SK-N-SH (cell line): ENCODE data around the gene HOXA1. TPM values are rescaled to one million over a fixed set of nuclear protein-coding genes. Genes with fewer than 3 reads are reported as not detected.

ENCODE experiments used
- CTCF ChIA-PET: fragments of 300-600, 350-600 bp; formaldehyde crosslinking; extraction: SDS; loops from one replicate; lab custom pipeline; 2021; lab: Yijun Ruan, JAX
- POLR2A ChIA-PET: fragments of 350-600 bp; sonication (Branson Sonifier 250); formaldehyde crosslinking; extraction: SDS; loops from one replicate; lab custom pipeline; 2020; ENCODE audit warnings: antibody characterized with exemption, inconsistent platforms; lab: Yijun Ruan, JAX
- DNase-seq: peaks from one replicate; pipeline ENCODE4 v3.0.0; 2012
- H2AFZ ChIP-seq: fragments of 200-600 bp; sonication (generic); 2 replicates; pipeline ENCODE4 v1.8.1; 2016; ENCODE audit warnings: antibody characterized with exemption, mild to moderate bottlenecking, low read depth
- H3F3A ChIP-seq: fragments of 200-600 bp; sonication (generic); replicated peaks from 2 replicates; pipeline ENCODE3; 2016; ENCODE audit warnings: antibody characterized with exemption, mild to moderate bottlenecking; ENCODE audit not compliant: insufficient read depth
- H3K27ac ChIP-seq, 2 experiments: fragments of 200-500 bp in 1 of 2; fragments of 200-600 bp in 1 of 2; sonication (Bioruptor generic) in 1 of 2; sonication (generic), shearing (Covaris generic) in 1 of 2; 2 replicates each; pipeline versions ENCODE4 v1.5.1 to v1.6.1; 2014 to 2016; ENCODE audit warnings: low read depth in 2 of 2, inconsistent platforms in 1 of 2, low read length in 1 of 2, mild to moderate bottlenecking in 1 of 2, mixed read lengths in 1 of 2
- H3K27me3 ChIP-seq: fragments of 200-600 bp; sonication (generic), shearing (Covaris generic); 2 replicates; pipeline ENCODE4 v1.6.1; 2016; ENCODE audit warnings: mixed run types; ENCODE audit not compliant: insufficient read depth
- H3K36me3 ChIP-seq, 2 experiments: fragments of 200-500 bp in 1 of 2; fragments of 200-600 bp in 1 of 2; sonication (Bioruptor generic) in 1 of 2; sonication (generic) in 1 of 2; replicated peaks in 1 of 2; 2 replicates each; pipeline versions ENCODE3 to v1.5.1; 2014 to 2016; ENCODE audit warnings: low read length in 1 of 2, mild to moderate bottlenecking in 1 of 2; ENCODE audit not compliant: insufficient read depth in 2 of 2, control insufficient read depth in 1 of 2
- H3K4me1 ChIP-seq, 2 experiments: fragments of 200-500 bp in 1 of 2; fragments of 200-600 bp in 1 of 2; sonication (Bioruptor generic) in 1 of 2; sonication (generic), shearing (Covaris generic) in 1 of 2; 2 replicates each; pipeline versions ENCODE4 v1.5.1 to v1.6.1; 2014 to 2016; ENCODE audit warnings: low read depth in 1 of 2, low read length in 1 of 2, mixed run types in 1 of 2; ENCODE audit not compliant: insufficient read depth in 2 of 2, control insufficient read depth in 1 of 2
- H3K4me2 ChIP-seq: fragments of 200-600 bp; sonication (generic), shearing (Covaris generic); 2 replicates; pipeline ENCODE4 v1.6.1; 2017; ENCODE audit warnings: mixed run types
- H3K4me3 ChIP-seq, 2 experiments: fragments of 200-500 bp in 1 of 2; fragments of 200-600 bp in 1 of 2; sonication (Bioruptor generic) in 1 of 2; sonication (generic), shearing (Covaris generic) in 1 of 2; 2 replicates each; pipeline versions ENCODE4 v1.5.1 to v1.8.1; 2014 to 2016; ENCODE audit warnings: low read depth in 2 of 2, inconsistent platforms in 1 of 2, low read length in 1 of 2, mild to moderate bottlenecking in 1 of 2, mixed read lengths in 1 of 2, moderate library complexity in 1 of 2
- H3K79me2 ChIP-seq: fragments of 200-600 bp; sonication (generic); 2 replicates; pipeline ENCODE4 v1.8.1; 2017; ENCODE audit warnings: mild to moderate bottlenecking; ENCODE audit not compliant: insufficient read depth
- H3K9ac ChIP-seq: fragments of 200-600 bp; sonication (generic); 2 replicates; pipeline ENCODE4 v1.6.1; 2017; ENCODE audit warnings: mixed run types
- H3K9me2 ChIP-seq: fragments of 200-600 bp; sonication (generic); 2 replicates; pipeline ENCODE4 v1.6.1; 2017; ENCODE audit warnings: mixed run types
- H3K9me3 ChIP-seq: fragments of 200-600 bp; sonication (generic); 2 replicates; pipeline ENCODE4 v1.6.1; 2017; ENCODE audit warnings: mixed run types, mild to moderate bottlenecking, moderate library complexity
- H4K20me1 ChIP-seq: fragments of 200-600 bp; sonication (generic); 2 replicates; pipeline ENCODE4 v1.6.1; 2017; ENCODE audit warnings: mild to moderate bottlenecking, mixed run types; ENCODE audit not compliant: insufficient read depth
- CTCF ChIP-seq: fragments of 200-600 bp; sonication (generic); IDR thresholded peaks from 2 replicates; pipeline ENCODE4 v1.6.1; 2017; ENCODE audit warnings: antibody characterized with exemption, mild to moderate bottlenecking, moderate library complexity
- EP300 ChIP-seq, 2 experiments: IDR thresholded peaks; 2 replicates each; pipeline versions ENCODE4 v1.4.0 to v1.6.1; 2012; ENCODE audit warnings: borderline replicate concordance in 1 of 2, low read depth in 1 of 2, low read length in 1 of 2
- FOSL2 ChIP-seq: IDR thresholded peaks from 2 replicates; pipeline ENCODE4 v1.4.0; 2012; ENCODE audit warnings: low read depth, mild to moderate bottlenecking, moderate library complexity, borderline replicate concordance
- GABPA ChIP-seq: IDR thresholded peaks from 2 replicates; pipeline ENCODE4 v1.4.0; 2012; ENCODE audit warnings: low read depth, mild to moderate bottlenecking
- GATA2 ChIP-seq: sonication (generic); formaldehyde crosslinking; IDR thresholded peaks from 2 replicates; pipeline ENCODE4 v1.5.0; 2020; ENCODE audit warnings: mild to moderate bottlenecking, missing genetic modification reagents
- JUND ChIP-seq: IDR thresholded peaks from 2 replicates; pipeline ENCODE4 v1.4.0; 2012
- MEF2A ChIP-seq: IDR thresholded peaks from 2 replicates; pipeline ENCODE4 v1.4.0; 2012; ENCODE audit warnings: low read depth, borderline replicate concordance
- NRF1 ChIP-seq: IDR thresholded peaks from 2 replicates; pipeline ENCODE4 v1.6.1; 2012; ENCODE audit warnings: low read depth, mild to moderate bottlenecking, low read length
- PBX3 ChIP-seq: IDR thresholded peaks from 2 replicates; pipeline ENCODE4; 2012
- RCOR1 ChIP-seq: fragments of 150-350 bp; IDR thresholded peaks from 2 replicates; pipeline ENCODE4 v1.6.1; 2017; ENCODE audit warnings: antibody characterized with exemption, low read length
- REST ChIP-seq: IDR thresholded peaks from 2 replicates; pipeline ENCODE4 v1.6.1; 2012; ENCODE audit warnings: mild to moderate bottlenecking, low read depth, low read length, moderate library complexity
- SMC3 ChIP-seq: IDR thresholded peaks from 2 replicates; pipeline ENCODE4 v1.6.1; 2012; ENCODE audit warnings: low read depth, low read length, improper control_type of control experiment
- TAF1 ChIP-seq: IDR thresholded peaks from 2 replicates; pipeline ENCODE4 v1.6.1; 2012; ENCODE audit warnings: low read depth, mild to moderate bottlenecking, low read length, moderate library complexity, borderline replicate concordance
- TEAD4 ChIP-seq: IDR thresholded peaks from 2 replicates; pipeline ENCODE4 v1.4.0; 2012; ENCODE audit warnings: mild to moderate bottlenecking, borderline replicate concordance; ENCODE audit not compliant: insufficient read depth
- YY1 ChIP-seq: IDR thresholded peaks from 2 replicates; pipeline ENCODE4 v1.4.0; 2012; ENCODE audit warnings: low read depth, mild to moderate bottlenecking
- WGBS: methylation state at CpG from one replicate; pipeline ENCODE4 v1.1.6; 2017; ENCODE audit warnings: low lambda C conversion rate; 5-methylcytosine and 5-hydroxymethylcytosine counted together
- polyA plus RNA-seq, 3 experiments: library from polyadenylated mRNA; depleted of rRNA; stranded (reverse); fragments of >200 nt; gene quantifications; 2 replicates each; pipeline ENCODE4 v1.2.3, GENCODE V29; 2012
- TF ChIP-seq, protein P1 (sequence below): IDR thresholded peaks from 2 replicates; pipeline ENCODE4 v1.4.0; 2012; ENCODE audit warnings: low read depth, borderline replicate concordance
- TF ChIP-seq, protein P2 (sequence below): IDR thresholded peaks from 2 replicates; pipeline ENCODE4 v1.4.0; 2012; ENCODE audit warnings: low read depth

The HOXA1 gene
- polyA plus RNA-seq, 1 of the 3 experiments (the other 2 are of a cell fraction), result not detected

- H3K4me2 ChIP-seq, result no peak overlapping the region
- TF ChIP-seq YY1 (no peak), PBX3 (no peak), TAF1 (no peak), CTCF (no peak), NRF1 (no peak), GATA2 (CRISPR knock-in tag) (no peak), JUND (no peak), EP300 (IDR thresholded peaks at IDR 0.05; ENCODE audit: borderline replicate concordance in 1 of 2, low read depth in 1 of 2, low read length in 1 of 2) (no peak), RCOR1 (no peak), GABPA (no peak), MEF2A (no peak), FOSL2 (no peak), SMC3 (no peak), TEAD4 (no peak), REST (no peak)
- TF ChIP-seq, protein P1, sequence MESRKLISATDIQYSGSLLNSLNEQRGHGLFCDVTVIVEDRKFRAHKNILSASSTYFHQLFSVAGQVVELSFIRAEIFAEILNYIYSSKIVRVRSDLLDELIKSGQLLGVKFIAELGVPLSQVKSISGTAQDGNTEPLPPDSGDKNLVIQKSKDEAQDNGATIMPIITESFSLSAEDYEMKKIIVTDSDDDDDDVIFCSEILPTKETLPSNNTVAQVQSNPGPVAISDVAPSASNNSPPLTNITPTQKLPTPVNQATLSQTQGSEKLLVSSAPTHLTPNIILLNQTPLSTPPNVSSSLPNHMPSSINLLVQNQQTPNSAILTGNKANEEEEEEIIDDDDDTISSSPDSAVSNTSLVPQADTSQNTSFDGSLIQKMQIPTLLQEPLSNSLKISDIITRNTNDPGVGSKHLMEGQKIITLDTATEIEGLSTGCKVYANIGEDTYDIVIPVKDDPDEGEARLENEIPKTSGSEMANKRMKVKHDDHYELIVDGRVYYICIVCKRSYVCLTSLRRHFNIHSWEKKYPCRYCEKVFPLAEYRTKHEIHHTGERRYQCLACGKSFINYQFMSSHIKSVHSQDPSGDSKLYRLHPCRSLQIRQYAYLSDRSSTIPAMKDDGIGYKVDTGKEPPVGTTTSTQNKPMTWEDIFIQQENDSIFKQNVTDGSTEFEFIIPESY, result no peak
- TF ChIP-seq, protein P2, sequence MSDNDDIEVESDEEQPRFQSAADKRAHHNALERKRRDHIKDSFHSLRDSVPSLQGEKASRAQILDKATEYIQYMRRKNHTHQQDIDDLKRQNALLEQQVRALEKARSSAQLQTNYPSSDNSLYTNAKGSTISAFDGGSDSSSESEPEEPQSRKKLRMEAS, result no peak
- H3K79me2 ChIP-seq, result no peaks in the 10 kb centered on the region
- no peak overlapping the region for H3K27ac ChIP-seq
- H3K27me3 ChIP-seq, result peaks cover 92% of the 10 kb centered on the region
- H3K36me3 ChIP-seq, result no peaks in the 10 kb centered on the region
- no peaks in the 10 kb centered on the region for H3K9me2 ChIP-seq
- H3K4me3 ChIP-seq, result no peak overlapping the region
- H3K9ac ChIP-seq, result no peak overlapping the region
- no peaks in the 10 kb centered on the region for H3K9me3 ChIP-seq
- no peaks in the 10 kb centered on the region for H4K20me1 ChIP-seq
- no peaks in the 10 kb centered on the region for H3F3A ChIP-seq
- H2AFZ ChIP-seq, result no peak overlapping the region
- WGBS, result 10% methylated on average over 6 of the region's 6 CpGs
- CTCF ChIA-PET, result interaction anchor here (0.6 to 5.8 kb wide), 4 partner anchors 11 to 446 kb away, joined by 3 to 36 read pairs (median 4); partner anchors contain the start of gene HOXA5
- POLR2A ChIA-PET, result no interaction called here
- no peak for DNase-seq
- H3K4me1 ChIP-seq, result peaks cover 0 to 4% of the 10 kb centered on the region in 2 experiments; a peak in 1 of 4 replicates
Measured at GRCh38 chr7:27132978-27133377, 37.2 kb upstream of the HOXA1 start.
